DOHH2 (cell line): ENCODE data around the gene CFAP119.
A peak's percentile ranks its signal among the peaks of the same experiment; 100 is the strongest.

ENCODE experiments used
- H3F3A ChIP-seq: fragments of 200-600 bp; sonication (generic), shearing (Covaris generic); 2 replicates; pipeline ENCODE4 v1.6.0; 2016; ENCODE audit warnings: antibody characterized with exemption, mild to moderate bottlenecking; ENCODE audit not compliant: control insufficient read depth, insufficient read depth
- H3K27ac ChIP-seq: fragments of 200-600 bp; sonication (generic); 2 replicates; pipeline ENCODE4 v1.5.1; 2014; ENCODE audit warnings: low read depth, mild to moderate bottlenecking, low read length, moderate library complexity
- H3K27me3 ChIP-seq: fragments of 200-600 bp; sonication (generic); 2 replicates; pipeline ENCODE4 v1.6.1; 2014; ENCODE audit warnings: mild to moderate bottlenecking, low read length, mixed read lengths; ENCODE audit not compliant: control insufficient read depth
- H3K36me3 ChIP-seq: fragments of 200-600 bp; sonication (generic); 2 replicates; pipeline ENCODE4 v1.6.1; 2014; ENCODE audit warnings: mild to moderate bottlenecking, low read length, moderate library complexity, mixed read lengths; ENCODE audit not compliant: control insufficient read depth
- H3K4me1 ChIP-seq: fragments of 200-600 bp; sonication (generic); 2 replicates; pipeline ENCODE4 v1.6.1; 2014; ENCODE audit warnings: mild to moderate bottlenecking, low read length, mixed read lengths; ENCODE audit not compliant: control insufficient read depth
- H3K4me2 ChIP-seq: fragments of 200-600 bp; sonication (generic); 2 replicates; pipeline ENCODE4 v1.6.0; 2014; ENCODE audit warnings: mild to moderate bottlenecking, low read length, moderate library complexity
- H3K4me3 ChIP-seq: fragments of 200-600 bp; sonication (generic); 2 replicates; pipeline ENCODE4 v1.5.1; 2014; ENCODE audit warnings: mild to moderate bottlenecking, low read length, mixed read lengths
- H3K79me2 ChIP-seq: fragments of 200-600 bp; sonication (generic); 2 replicates; pipeline ENCODE4 v1.6.1; 2014; ENCODE audit warnings: mild to moderate bottlenecking, low read length, mixed read lengths; ENCODE audit not compliant: control insufficient read depth
- H3K9me2 ChIP-seq: fragments of 200-600 bp; sonication (generic); replicated peaks from 2 replicates; pipeline ENCODE4 v1.6.1; 2014; ENCODE audit warnings: mild to moderate bottlenecking, low read length, mixed read lengths; ENCODE audit not compliant: control insufficient read depth
- H3K9me3 ChIP-seq: fragments of 200-600 bp; sonication (generic); 2 replicates; pipeline ENCODE4 v1.6.1; 2014; ENCODE audit warnings: antibody characterized with exemption, low read length, mixed read lengths; ENCODE audit not compliant: control insufficient read depth, insufficient read depth
- H4K20me1 ChIP-seq: fragments of 200-600 bp; sonication (generic); 2 replicates; pipeline ENCODE4 v1.6.0; 2014; ENCODE audit warnings: low read depth, mild to moderate bottlenecking, antibody characterized with exemption, low read length, moderate library complexity; ENCODE audit not compliant: control insufficient read depth, insufficient read depth
- CTCF ChIP-seq: fragments of 200-600 bp; sonication (generic); IDR thresholded peaks from one replicate; pipeline ENCODE4 v1.5.1; 2014; ENCODE audit warnings: antibody characterized with exemption, mild to moderate bottlenecking, low read depth, low read length; ENCODE audit not compliant: poor library complexity, severe bottlenecking
- EZH2phosphoT487 ChIP-seq: fragments of 200-600 bp; sonication (generic); IDR thresholded peaks from 2 replicates; pipeline ENCODE4 v1.6.1; 2017; ENCODE audit warnings: borderline replicate concordance, mild to moderate bottlenecking, antibody characterized with exemption, low read length, moderate library complexity, mixed read lengths

Gene CFAP119

GRCh38 chr16:30748634-30749445 lies 13.0 kb downstream of the CFAP119 start:
- Histone ChIP-seq H3K36me3 (peaks cover 49% of the 10 kb centered on the region), H4K20me1 (no peaks in the 10 kb centered on the region), H3K79me2 (peaks cover 32% of the 10 kb centered on the region), H3F3A (peaks cover 25% of the 10 kb centered on the region), H3K9me2 (no peaks in the 10 kb centered on the region), H3K4me2 (peak overlapping the region; percentile 82), H3K4me1 (peaks cover 17% of the 10 kb centered on the region), H3K4me3 (peak overlapping the region; percentile 75), H3K27me3 (no peaks in the 10 kb centered on the region), H3K27ac (no peak overlapping the region), H3K9me3 (no peaks in the 10 kb centered on the region)
- TF ChIP-seq EZH2phosphoT487, result no peak
- TF ChIP-seq CTCF, result no peak

GRCh38 chr16:30747799-30748633 lies 13.8 kb downstream of the CFAP119 start, which contains the start of gene PHKG2:
PHKG2 (plus strand) TSS chr16:30748425; CDS start chr16:30748821, 396 bp downstream.
- TF ChIP-seq CTCF (no peak), EZH2phosphoT487 (no peak)
- Histone ChIP-seq H3K4me1 (peaks cover 17% of the 10 kb centered on the region), H3F3A (peaks cover 25% of the 10 kb centered on the region), H3K27ac (peak within 1 kb of the TSS; percentile 39), H3K4me3 (peak within 1 kb of the TSS; percentile 75), H3K36me3 (peaks cover 49% of the 10 kb centered on the region), H3K79me2 (peaks cover 32% of the 10 kb centered on the region), H3K27me3 (no peaks in the 10 kb centered on the region), H3K4me2 (peak within 1 kb of the TSS; percentile 82), H4K20me1 (no peaks in the 10 kb centered on the region), H3K9me3 (no peaks in the 10 kb centered on the region), H3K9me2 (no peaks in the 10 kb centered on the region)

- Histone ChIP-seq H3K4me1 (peaks cover 17% of the 10 kb centered on the region), H3F3A (peaks cover 22% of the 10 kb centered on the region), H3K4me3 (peak overlapping the region; percentile 75)
Measured at GRCh38 chr16:30747331-30747730, 14.5 kb downstream of the CFAP119 start.

More at GRCh38 chr16:30747331-30747730, 14.5 kb downstream of the CFAP119 start:
- peaks cover 32% of the 10 kb centered on the region for H3K79me2 ChIP-seq
- TF ChIP-seq CTCF (no peak), EZH2phosphoT487 (no peak)
- H3K27ac ChIP-seq, result peak overlapping the region; percentile 39
- no peaks in the 10 kb centered on the region for H3K9me2 ChIP-seq
- H3K9me3 ChIP-seq, result no peaks in the 10 kb centered on the region
- H3K27me3 ChIP-seq, result no peaks in the 10 kb centered on the region
- peak overlapping the region; percentile 82 for H3K4me2 ChIP-seq
- H4K20me1 ChIP-seq, result no peaks in the 10 kb centered on the region
- H3K36me3 ChIP-seq, result peaks cover 51% of the 10 kb centered on the region
